Bronchus fibroblast of lung (primary cell): Measurements from ENCODE around the gene SHROOM4. TPM values are rescaled to one million over a fixed set of nuclear protein-coding genes. Genes with fewer than 3 reads are reported as not detected.

ENCODE experiments used
- total RNA-seq: library from RNA; depleted of rRNA; stranded (reverse); fragments of >200 nt; gene quantifications from 2 replicates; pipeline ENCODE4 v1.2.3, GENCODE V29; 2015

SHROOM4 gene
- 0.59 and 0.84 TPM in 2 replicates for total RNA-seq

GRCh38 chrX:50813843-50814661 lies at the start of gene SHROOM4:
SHROOM4 (minus strand) TSS chrX:50814194; CDS start chrX:50814018, 176 bp downstream.

Other genes with a start within 250 kb of the SHROOM4 start
- not detected in 2 replicates for gene BMP15, start 96.5 kb upstream of the SHROOM4 start, total RNA-seq